ENCODE data around the gene GALNT8. TPM values are rescaled to one million over a fixed set of nuclear protein-coding genes. Genes with fewer than 3 reads are reported as not detected.

GALNT8 gene
- total RNA-seq, 1 experiment from 2014 or later, result 5.4 TPM

DNA sequence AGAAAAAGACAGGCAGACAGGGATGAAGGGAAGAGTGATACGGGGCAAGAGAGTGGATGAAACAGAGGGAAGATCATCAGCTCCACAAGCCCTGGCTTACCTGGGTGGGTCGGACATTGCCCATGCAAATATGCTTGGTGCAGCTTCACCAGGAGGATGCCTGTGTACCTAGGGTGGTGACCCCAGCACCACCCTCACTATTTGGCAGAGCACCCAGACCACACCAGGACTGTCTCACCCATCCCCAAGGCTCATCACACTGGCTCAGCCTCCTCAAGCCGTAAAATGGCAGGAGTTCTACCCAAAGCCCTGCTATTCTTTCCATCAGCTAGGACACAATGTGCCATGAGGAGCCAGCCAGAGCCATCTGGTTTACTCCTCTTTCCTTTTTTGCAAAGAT, 3.0 kb downstream of the GALNT8 start:
- WGBS (ENCODE audit: extremely low coverage, insufficient read length, low lambda C conversion rate), result no CpG with 5 or more reads among the region's 3 CpGs
- no peaks in the 10 kb centered on the region for H3K9me3 ChIP-seq (ENCODE audit: control insufficient read depth, low read depth, low read length)

More for the DNA sequence above, 3.0 kb downstream of the GALNT8 start:
- Histone ChIP-seq H3K9ac (ENCODE audit: extremely low read depth, insufficient read length, low read length) (no peak overlapping the region), H3K14ac (ENCODE audit: insufficient read depth, low read length) (no peak overlapping the region), H2BK120ac (ENCODE audit: low read depth, low read length, poor library complexity, severe bottlenecking) (no peak overlapping the region), H2BK20ac (ENCODE audit: low read depth, low read length, poor library complexity, severe bottlenecking) (no peak overlapping the region), H2BK5ac (ENCODE audit: insufficient read length, low read length) (no peak overlapping the region), H3K4ac (ENCODE audit: low read depth, low read length) (no peak overlapping the region), H3K23me2 (ENCODE audit: insufficient read length, low read depth, low read length, poor library complexity, severe bottlenecking) (no peaks in the 10 kb centered on the region), H3K4me1 (ENCODE audit: insufficient read depth, low read length) (peaks cover 13% of the 10 kb centered on the region; the same call in 1 of the 2 replicates), H3K27ac (ENCODE audit: insufficient read length, low read depth, low read length) (no peak overlapping the region), H4K8ac (replicated peaks; ENCODE audit: insufficient read length, low read depth, low read length) (no peak overlapping the region), H2BK15ac (ENCODE audit: low read depth, low read length) (no peak overlapping the region), H4K91ac (ENCODE audit: insufficient read length, low read depth, low read length) (no peak overlapping the region), H3K18ac (ENCODE audit: insufficient read length, low read depth, low read length) (no peak overlapping the region), H3K4me2 (ENCODE audit: insufficient read depth, insufficient read length, low read length) (no peak overlapping the region), H2AK5ac (ENCODE audit: insufficient read length, low read length) (no peak overlapping the region), H3K79me1 (ENCODE audit: insufficient read depth, low read depth, low read length, poor library complexity, severe bottlenecking) (no peaks in the 10 kb centered on the region), H2BK12ac (ENCODE audit: insufficient read length, low read depth, low read length) (no peak overlapping the region), H3T11ph (ENCODE audit: low read length) (no peak overlapping the region), H2AFZ (ENCODE audit: low read length) (no peak overlapping the region), H4K5ac (ENCODE audit: insufficient read length, low read depth, low read length) (no peak overlapping the region), H3K79me2 (ENCODE audit: insufficient read depth, low read length) (no peaks in the 10 kb centered on the region), H3K23ac (ENCODE audit: insufficient read length, low read depth, low read length) (no peak overlapping the region), H3K27me3 (ENCODE audit: insufficient read depth, low read length) (no peaks in the 10 kb centered on the region; the same call in 1 of the 2 replicates), H3K56ac (ENCODE audit: insufficient read length, low read depth, low read length) (no peak overlapping the region), H4K20me1 (ENCODE audit: control insufficient read depth, insufficient read depth, insufficient read length) (no peaks in the 10 kb centered on the region)
- H3K4me3 Mint-ChIP-seq, result no peak overlapping the region
- H3K9me3 Mint-ChIP-seq, result no peaks in the 10 kb centered on the region
- peak overlapping the region in 1 of 3 experiments; percentile 71; a peak in 1 of 7 replicates for H3K27ac Mint-ChIP-seq
- no peaks in the 10 kb centered on the region for H3K27me3 Mint-ChIP-seq (ENCODE audit: low read depth)
- peaks cover 52 to 60% of the 10 kb centered on the region in 2 experiments for H3K4me1 Mint-ChIP-seq
- DNase-seq, result no peak
- TF ChIP-seq, protein P1, sequence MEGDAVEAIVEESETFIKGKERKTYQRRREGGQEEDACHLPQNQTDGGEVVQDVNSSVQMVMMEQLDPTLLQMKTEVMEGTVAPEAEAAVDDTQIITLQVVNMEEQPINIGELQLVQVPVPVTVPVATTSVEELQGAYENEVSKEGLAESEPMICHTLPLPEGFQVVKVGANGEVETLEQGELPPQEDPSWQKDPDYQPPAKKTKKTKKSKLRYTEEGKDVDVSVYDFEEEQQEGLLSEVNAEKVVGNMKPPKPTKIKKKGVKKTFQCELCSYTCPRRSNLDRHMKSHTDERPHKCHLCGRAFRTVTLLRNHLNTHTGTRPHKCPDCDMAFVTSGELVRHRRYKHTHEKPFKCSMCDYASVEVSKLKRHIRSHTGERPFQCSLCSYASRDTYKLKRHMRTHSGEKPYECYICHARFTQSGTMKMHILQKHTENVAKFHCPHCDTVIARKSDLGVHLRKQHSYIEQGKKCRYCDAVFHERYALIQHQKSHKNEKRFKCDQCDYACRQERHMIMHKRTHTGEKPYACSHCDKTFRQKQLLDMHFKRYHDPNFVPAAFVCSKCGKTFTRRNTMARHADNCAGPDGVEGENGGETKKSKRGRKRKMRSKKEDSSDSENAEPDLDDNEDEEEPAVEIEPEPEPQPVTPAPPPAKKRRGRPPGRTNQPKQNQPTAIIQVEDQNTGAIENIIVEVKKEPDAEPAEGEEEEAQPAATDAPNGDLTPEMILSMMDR (conservative IDR thresholded peaks at IDR 0.05), result no peak
- H3K36me3 Mint-ChIP-seq (ENCODE audit: insufficient read depth in 1 of 3, low read depth in 3 of 3), result peaks cover 4 to 31% (median 19%) of the 10 kb centered on the region in 3 experiments; a peak in 6 of 7 replicates

All from H9 (cell line).